HG03469 (cell line): ENCODE data around the gene BCO2.

Experiments used
- ATAC-seq: cut with Tn5 transposase; IDR thresholded peaks from one replicate; pipeline ENCODE4 v1.9.1; 2021; ENCODE audit warnings: mild to moderate bottlenecking, moderate library complexity, moderate number of reproducible peaks; ENCODE audit not compliant: unreplicated experiment

BCO2 gene

GRCh38 chr11:112238041-112238440 lies 62.7 kb downstream of the BCO2 start:
- ATAC-seq = no peak

GRCh38 chr11:112241486-112241885 lies 66.2 kb downstream of the BCO2 start:
- ATAC-seq = no peak

GRCh38 chr11:112247201-112247600 lies 71.9 kb downstream of the BCO2 start:
- ATAC-seq = no peak

- no peak for ATAC-seq
Measured at GRCh38 chr11:112248201-112248600, 72.9 kb downstream of the BCO2 start.

- no peak for ATAC-seq
Measured at GRCh38 chr11:112249871-112250610, 74.7 kb downstream of the BCO2 start.

- no peak for ATAC-seq
Measured at GRCh38 chr11:112253605-112254242, 78.4 kb downstream of the BCO2 start.

- no peak for ATAC-seq
Measured at GRCh38 chr11:112255067-112255720, 79.9 kb downstream of the BCO2 start.

GRCh38 chr11:112260490-112260889 lies 85.2 kb downstream of the BCO2 start, which contains the start of gene PLET1:
Gene PLET1 (minus strand): TSS chr11:112260860. CDS start chr11:112260589, 271 bp downstream.
- no peak for ATAC-seq

GRCh38 chr11:112265659-112266409 lies 90.5 kb downstream of the BCO2 start:
- ATAC-seq = no peak

- ATAC-seq = no peak
Measured at GRCh38 chr11:112266410-112266778, 91.1 kb downstream of the BCO2 start.

- ATAC-seq = no peak
Measured at GRCh38 chr11:112267188-112267591, 91.9 kb downstream of the BCO2 start.

- no peak for ATAC-seq
Measured at GRCh38 chr11:112268406-112268805, 93.1 kb downstream of the BCO2 start.
